Neural cell (in vitro differentiated cells): ENCODE data around the gene APBA2. TPM values are rescaled to one million over a fixed set of nuclear protein-coding genes. Genes with fewer than 3 reads are reported as not detected.

Experiments used
- H2AFZ ChIP-seq: fragments of 200-600, 300-800 bp; sonication (generic), shearing (Covaris generic); 2 replicates; pipeline ENCODE4 v1.6.0; 2014; ENCODE audit warnings: low read depth, mild to moderate bottlenecking, antibody characterized with exemption, low read length, moderate library complexity
- H3F3A ChIP-seq: fragments of 200-600 bp; shearing (Covaris generic); 2 replicates; pipeline ENCODE4 v1.6.1; 2016; ENCODE audit warnings: mild to moderate bottlenecking, moderate library complexity, mixed read lengths, antibody characterized with exemption, low read length; ENCODE audit not compliant: insufficient read depth, poor library complexity, severe bottlenecking
- H3K27ac ChIP-seq: fragments of 200-600, 300-800 bp; sonication (generic), shearing (Covaris generic); 2 replicates; pipeline ENCODE4 v1.5.1; 2014; ENCODE audit warnings: mild to moderate bottlenecking, low read length, moderate library complexity
- H3K27me3 ChIP-seq: fragments of 300-800, 200-600 bp; sonication (generic), shearing (Covaris generic); 2 replicates; pipeline ENCODE4 v1.6.0; 2014; ENCODE audit warnings: mild to moderate bottlenecking, low read depth, low read length, moderate library complexity; ENCODE audit not compliant: insufficient read depth
- H3K36me3 ChIP-seq: fragments of 300-800, 200-600 bp; sonication (generic), shearing (Covaris generic); 2 replicates; pipeline ENCODE4 v1.5.1; 2014; ENCODE audit warnings: mild to moderate bottlenecking, antibody characterized with exemption, low read length, moderate library complexity; ENCODE audit not compliant: insufficient read depth
- H3K4me2 ChIP-seq: fragments of 300-800, 200-600 bp; sonication (generic), shearing (Covaris generic); 2 replicates; pipeline ENCODE4 v1.6.0; 2014; ENCODE audit warnings: mild to moderate bottlenecking, low read length
- H3K4me3 ChIP-seq: fragments of 300-800, 200-600 bp; sonication (generic), shearing (Covaris generic); 2 replicates; pipeline ENCODE4 v1.5.1; 2014; ENCODE audit warnings: mild to moderate bottlenecking, low read length, moderate library complexity
- H3K79me2 ChIP-seq: fragments of 200-600 bp; shearing (Covaris generic); replicated peaks from 2 replicates; pipeline ENCODE4 v1.6.0; 2014; ENCODE audit warnings: mild to moderate bottlenecking, low read length, moderate library complexity; ENCODE audit not compliant: insufficient read depth
- H3K9ac ChIP-seq: fragments of 300-800, 200-600 bp; sonication (generic), shearing (Covaris generic); 2 replicates; pipeline ENCODE4 v1.6.1; 2016; ENCODE audit warnings: mild to moderate bottlenecking, low read length, mixed read lengths
- H3K9me2 ChIP-seq: fragments of 200-600 bp; shearing (Covaris generic); 2 replicates; pipeline ENCODE4 v1.6.1; 2016; ENCODE audit warnings: mild to moderate bottlenecking, low read length, mixed read lengths; ENCODE audit not compliant: insufficient read depth
- H3K9me3 ChIP-seq: fragments of 200-600, 300-800 bp; sonication (generic), shearing (Covaris generic); 2 replicates; pipeline ENCODE4 v1.6.1; 2016; ENCODE audit warnings: mild to moderate bottlenecking, mixed run types, low read length, moderate library complexity, mixed read lengths
- H4K20me1 ChIP-seq: fragments of 200-600 bp; shearing (Covaris generic); 2 replicates; pipeline ENCODE4 v1.6.1; 2016; ENCODE audit warnings: mild to moderate bottlenecking, mixed run types; ENCODE audit not compliant: insufficient read depth
- EP300 ChIP-seq: fragments of 450-650 bp; conservative IDR thresholded peaks from 2 replicates; pipeline ENCODE4 v1.6.1; 2014; ENCODE audit warnings: antibody characterized with exemption, mild to moderate bottlenecking, moderate library complexity; ENCODE audit not compliant: poor library complexity, severe bottlenecking
- EZH2 ChIP-seq: fragments of 200-600, 300-800 bp; shearing (Covaris generic), sonication (generic); IDR thresholded peaks from 2 replicates; pipeline ENCODE4 v1.6.1; 2014; ENCODE audit warnings: antibody characterized with exemption, low read length, borderline replicate concordance, mild to moderate bottlenecking; ENCODE audit not compliant: insufficient read depth, poor library complexity, severe bottlenecking
- MXI1 ChIP-seq: fragments of 450-650 bp; conservative IDR thresholded peaks from 2 replicates; pipeline ENCODE4 v1.6.1; 2014; ENCODE audit warnings: antibody characterized with exemption, mild to moderate bottlenecking; ENCODE audit not compliant: poor library complexity, severe bottlenecking
- POLR2AphosphoS5 ChIP-seq: IDR thresholded peaks from 2 replicates; pipeline ENCODE4 v1.6.1; 2012
- RAD21 ChIP-seq: fragments of 450-650 bp; conservative IDR thresholded peaks from 2 replicates; pipeline ENCODE4 v1.6.1; 2014; ENCODE audit warnings: antibody characterized with exemption, mild to moderate bottlenecking, moderate library complexity
- SMC3 ChIP-seq: fragments of 450-650 bp; conservative IDR thresholded peaks from 2 replicates; pipeline ENCODE4 v1.6.1; 2014; ENCODE audit warnings: antibody characterized with exemption, mild to moderate bottlenecking, moderate library complexity; ENCODE audit not compliant: poor library complexity
- TAF1 ChIP-seq: IDR thresholded peaks from 2 replicates; pipeline ENCODE4 v1.6.1; 2012; ENCODE audit warnings: low read depth
- polyA plus RNA-seq: library from polyadenylated mRNA; depleted of rRNA; stranded (reverse); fragments of >200 nt; gene quantifications from 2 replicates; pipeline ENCODE4 v1.2.3, GENCODE V29; 2014
- TF ChIP-seq, protein P1 (sequence below): fragments of 450-650 bp; IDR thresholded peaks from 2 replicates; pipeline ENCODE4 v1.5.1; 2014; ENCODE audit warnings: antibody characterized with exemption, mild to moderate bottlenecking, moderate library complexity; ENCODE audit not compliant: poor library complexity, severe bottlenecking
- TF ChIP-seq, protein P2 (sequence below): IDR thresholded peaks from 2 replicates; pipeline ENCODE4 v1.6.1; 2012; ENCODE audit warnings: borderline replicate concordance

The APBA2 gene
- polyA plus RNA-seq, 1 donor from 2014 or later, result 134 TPM

GRCh38 chr15:29116970-29117700, 231.4 kb downstream of the APBA2 start:
- H3K4me3 ChIP-seq, result no peak overlapping the region
- no peaks in the 10 kb centered on the region for H3F3A ChIP-seq
- H3K9me3 ChIP-seq, result no peaks in the 10 kb centered on the region
- no peak overlapping the region for H3K9ac ChIP-seq
- no peak overlapping the region for H2AFZ ChIP-seq
- no peak overlapping the region for H3K4me2 ChIP-seq
- H3K79me2 ChIP-seq, result no peaks in the 10 kb centered on the region
- TF ChIP-seq MXI1 (no peak), RAD21 (no peak), EP300 (no peak), TAF1 (no peak), POLR2AphosphoS5 (no peak), SMC3 (no peak), EZH2 (no peak)
- TF ChIP-seq, protein P1, sequence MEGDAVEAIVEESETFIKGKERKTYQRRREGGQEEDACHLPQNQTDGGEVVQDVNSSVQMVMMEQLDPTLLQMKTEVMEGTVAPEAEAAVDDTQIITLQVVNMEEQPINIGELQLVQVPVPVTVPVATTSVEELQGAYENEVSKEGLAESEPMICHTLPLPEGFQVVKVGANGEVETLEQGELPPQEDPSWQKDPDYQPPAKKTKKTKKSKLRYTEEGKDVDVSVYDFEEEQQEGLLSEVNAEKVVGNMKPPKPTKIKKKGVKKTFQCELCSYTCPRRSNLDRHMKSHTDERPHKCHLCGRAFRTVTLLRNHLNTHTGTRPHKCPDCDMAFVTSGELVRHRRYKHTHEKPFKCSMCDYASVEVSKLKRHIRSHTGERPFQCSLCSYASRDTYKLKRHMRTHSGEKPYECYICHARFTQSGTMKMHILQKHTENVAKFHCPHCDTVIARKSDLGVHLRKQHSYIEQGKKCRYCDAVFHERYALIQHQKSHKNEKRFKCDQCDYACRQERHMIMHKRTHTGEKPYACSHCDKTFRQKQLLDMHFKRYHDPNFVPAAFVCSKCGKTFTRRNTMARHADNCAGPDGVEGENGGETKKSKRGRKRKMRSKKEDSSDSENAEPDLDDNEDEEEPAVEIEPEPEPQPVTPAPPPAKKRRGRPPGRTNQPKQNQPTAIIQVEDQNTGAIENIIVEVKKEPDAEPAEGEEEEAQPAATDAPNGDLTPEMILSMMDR, result no peak
- TF ChIP-seq, protein P2, sequence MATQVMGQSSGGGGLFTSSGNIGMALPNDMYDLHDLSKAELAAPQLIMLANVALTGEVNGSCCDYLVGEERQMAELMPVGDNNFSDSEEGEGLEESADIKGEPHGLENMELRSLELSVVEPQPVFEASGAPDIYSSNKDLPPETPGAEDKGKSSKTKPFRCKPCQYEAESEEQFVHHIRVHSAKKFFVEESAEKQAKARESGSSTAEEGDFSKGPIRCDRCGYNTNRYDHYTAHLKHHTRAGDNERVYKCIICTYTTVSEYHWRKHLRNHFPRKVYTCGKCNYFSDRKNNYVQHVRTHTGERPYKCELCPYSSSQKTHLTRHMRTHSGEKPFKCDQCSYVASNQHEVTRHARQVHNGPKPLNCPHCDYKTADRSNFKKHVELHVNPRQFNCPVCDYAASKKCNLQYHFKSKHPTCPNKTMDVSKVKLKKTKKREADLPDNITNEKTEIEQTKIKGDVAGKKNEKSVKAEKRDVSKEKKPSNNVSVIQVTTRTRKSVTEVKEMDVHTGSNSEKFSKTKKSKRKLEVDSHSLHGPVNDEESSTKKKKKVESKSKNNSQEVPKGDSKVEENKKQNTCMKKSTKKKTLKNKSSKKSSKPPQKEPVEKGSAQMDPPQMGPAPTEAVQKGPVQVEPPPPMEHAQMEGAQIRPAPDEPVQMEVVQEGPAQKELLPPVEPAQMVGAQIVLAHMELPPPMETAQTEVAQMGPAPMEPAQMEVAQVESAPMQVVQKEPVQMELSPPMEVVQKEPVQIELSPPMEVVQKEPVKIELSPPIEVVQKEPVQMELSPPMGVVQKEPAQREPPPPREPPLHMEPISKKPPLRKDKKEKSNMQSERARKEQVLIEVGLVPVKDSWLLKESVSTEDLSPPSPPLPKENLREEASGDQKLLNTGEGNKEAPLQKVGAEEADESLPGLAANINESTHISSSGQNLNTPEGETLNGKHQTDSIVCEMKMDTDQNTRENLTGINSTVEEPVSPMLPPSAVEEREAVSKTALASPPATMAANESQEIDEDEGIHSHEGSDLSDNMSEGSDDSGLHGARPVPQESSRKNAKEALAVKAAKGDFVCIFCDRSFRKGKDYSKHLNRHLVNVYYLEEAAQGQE, result no peak
- no peak overlapping the region for H3K27ac ChIP-seq
- no peaks in the 10 kb centered on the region for H3K36me3 ChIP-seq
- no peaks in the 10 kb centered on the region for H4K20me1 ChIP-seq
- H3K9me2 ChIP-seq, result no peaks in the 10 kb centered on the region
- H3K27me3 ChIP-seq, result no peaks in the 10 kb centered on the region

GRCh38 chr15:29117778-29118177, 232.0 kb downstream of the APBA2 start:
- H2AFZ ChIP-seq, result no peak overlapping the region
- TF ChIP-seq, protein P2, result no peak
- no peak for TF ChIP-seq TAF1
- no peak for TF ChIP-seq MXI1
- TF ChIP-seq EP300, result no peak
- no peak for TF ChIP-seq EZH2
- no peak for TF ChIP-seq POLR2AphosphoS5
- TF ChIP-seq RAD21, result no peak
- TF ChIP-seq, protein P1, result no peak
- H3K4me2 ChIP-seq, result no peak overlapping the region
- no peaks in the 10 kb centered on the region for H3K79me2 ChIP-seq
- H3K27ac ChIP-seq, result no peak overlapping the region
- no peak overlapping the region for H3K4me3 ChIP-seq
- no peaks in the 10 kb centered on the region for H4K20me1 ChIP-seq
- H3K27me3 ChIP-seq, result no peaks in the 10 kb centered on the region
- no peaks in the 10 kb centered on the region for H3K9me3 ChIP-seq
- H3K36me3 ChIP-seq, result no peaks in the 10 kb centered on the region
- H3F3A ChIP-seq, result no peaks in the 10 kb centered on the region
- no peaks in the 10 kb centered on the region for H3K9me2 ChIP-seq
- no peak overlapping the region for H3K9ac ChIP-seq
